GM18861 (cell line): ENCODE data around the gene KLHDC9.
"Not testable (repeated sequence)": the region's sequence is repeated elsewhere in the genome, so short reads cannot be mapped to it uniquely, and the experiment has no call there.

Source experiments
- ATAC-seq: cut with Tn5 transposase; IDR thresholded peaks from one replicate; pipeline ENCODE4 v1.9.1; 2021; ENCODE audit not compliant: unreplicated experiment

KLHDC9 gene

GRCh38 chr1:161095230-161095629 lies 2.9 kb upstream of the KLHDC9 start:
- no peak for ATAC-seq

DNA sequence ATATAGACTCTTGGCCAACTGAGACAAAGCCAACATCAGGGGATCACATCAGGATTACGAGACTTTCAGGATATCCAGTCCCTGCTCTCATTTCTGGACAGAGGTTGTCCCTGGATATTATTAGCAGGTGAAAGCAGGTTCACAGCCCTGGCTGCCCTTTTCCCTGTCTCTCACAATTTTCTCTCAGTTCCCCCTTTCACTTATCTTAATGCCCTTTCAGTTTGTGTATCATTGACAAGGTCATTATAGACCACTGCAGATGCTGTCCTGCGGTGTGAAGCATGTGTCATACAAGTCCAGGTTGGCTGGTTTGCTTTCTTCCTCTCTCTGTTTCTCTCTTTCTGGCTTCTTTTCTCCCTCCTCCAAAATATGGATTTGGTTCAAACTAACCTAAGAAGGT lies 2.1 kb upstream of the KLHDC9 start:
- ATAC-seq: peak; percentile 44

- ATAC-seq: peak; percentile 9
These were observed 1.6 kb upstream of the KLHDC9 start for GRCh38 chr1:161096530-161096929.

DNA sequence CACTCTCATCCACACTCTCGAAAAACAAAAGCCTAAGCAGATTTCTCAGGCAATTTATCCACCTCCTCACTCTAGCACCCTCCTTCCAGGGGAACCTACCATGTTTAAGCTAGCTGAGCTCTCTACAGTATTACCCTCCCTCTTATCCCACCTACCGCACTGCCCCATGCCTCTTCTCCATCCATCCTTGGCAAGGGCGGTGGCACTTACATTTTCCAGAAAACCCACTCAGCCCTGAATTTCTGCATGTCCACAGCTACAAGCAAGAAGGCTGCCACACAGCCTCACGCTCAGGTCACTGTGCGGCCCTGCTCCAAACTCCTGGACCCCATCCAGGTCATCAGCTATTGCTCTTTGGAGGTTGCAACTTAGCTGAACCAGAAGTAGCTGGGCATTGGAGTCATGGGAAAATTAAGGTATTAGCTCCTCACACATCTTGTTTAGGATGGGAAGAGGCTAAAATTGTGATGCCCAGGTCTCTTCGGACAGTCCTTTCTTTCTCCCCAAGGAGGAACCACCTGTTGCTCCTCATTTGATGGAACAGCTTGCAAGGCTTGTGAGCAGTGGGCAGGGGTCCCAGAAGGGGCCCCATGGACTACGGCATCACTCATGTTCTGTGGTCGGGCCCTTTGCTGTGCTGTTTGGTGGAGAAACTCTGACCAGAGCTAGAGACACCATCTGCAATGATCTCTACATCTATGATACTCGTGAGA lies 1.1 kb downstream of the KLHDC9 start:
- ATAC-seq: no peak

DNA sequence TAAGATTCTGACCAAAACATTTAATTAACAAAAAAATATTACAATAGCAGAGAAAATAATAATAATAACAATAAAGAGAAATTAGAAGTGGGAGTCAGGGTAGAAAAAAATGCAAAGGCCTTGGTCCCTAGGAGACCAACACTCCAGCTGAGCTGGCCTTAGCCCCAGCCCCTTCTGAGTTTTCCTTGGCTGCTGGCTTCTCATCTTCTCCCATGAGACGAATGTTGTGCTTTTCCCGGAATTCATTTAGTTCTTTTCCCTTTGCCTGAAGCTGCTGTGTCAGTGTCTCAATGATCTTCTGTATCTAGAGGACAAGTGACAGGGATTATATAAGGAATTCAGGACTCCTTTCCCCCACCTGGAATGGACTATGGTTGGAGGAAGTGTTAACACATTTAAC lies 2.4 kb downstream of the KLHDC9 start:
- no peak for ATAC-seq

DNA sequence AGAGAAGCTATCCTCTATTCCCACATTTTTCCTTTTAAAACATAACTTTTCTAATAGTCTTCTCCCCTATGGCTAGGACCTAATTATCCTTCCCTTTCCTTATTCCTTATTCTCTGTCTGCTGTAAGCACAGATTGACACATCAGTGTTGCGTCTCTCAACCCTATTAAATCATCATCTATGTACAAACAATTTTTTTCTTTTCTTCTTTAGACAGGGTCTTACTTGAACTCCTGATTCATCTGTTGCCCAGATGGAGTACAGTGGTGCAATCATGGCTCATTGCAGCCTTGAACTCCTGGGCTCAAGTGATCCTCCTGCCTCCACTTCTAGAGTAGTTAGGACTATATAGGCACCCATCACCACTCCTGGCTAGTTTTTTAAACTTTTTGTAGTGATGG lies 8.3 kb downstream of the KLHDC9 start:
- no peak for ATAC-seq

- ATAC-seq: no peak
These were observed 13.0 kb downstream of the KLHDC9 start for GRCh38 chr1:161111117-161111516.

GRCh38 chr1:161111527-161111926 lies 13.4 kb downstream of the KLHDC9 start:
- ATAC-seq: no peak

DNA sequence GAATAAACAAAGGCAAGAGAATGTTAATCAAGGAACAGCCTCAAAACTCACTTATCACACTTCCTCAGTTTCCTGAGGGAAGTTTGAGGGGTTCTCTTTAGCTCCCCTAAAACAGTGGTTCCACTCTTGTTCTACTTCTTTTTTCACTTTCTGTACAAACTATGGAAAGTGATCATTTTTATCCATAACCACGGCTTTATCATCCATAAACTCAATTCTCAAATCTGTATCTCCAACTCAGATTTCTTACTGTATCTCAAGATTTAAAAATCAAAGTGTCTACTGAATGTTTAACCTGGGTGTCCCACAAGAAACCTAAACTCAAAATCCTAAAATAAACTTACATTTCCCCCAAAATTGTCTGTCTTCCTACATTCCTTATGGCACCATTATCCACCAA lies 15.8 kb downstream of the KLHDC9 start:
- ATAC-seq: no peak

GRCh38 chr1:161114556-161114955 lies 16.4 kb downstream of the KLHDC9 start:
- no peak for ATAC-seq

DNA sequence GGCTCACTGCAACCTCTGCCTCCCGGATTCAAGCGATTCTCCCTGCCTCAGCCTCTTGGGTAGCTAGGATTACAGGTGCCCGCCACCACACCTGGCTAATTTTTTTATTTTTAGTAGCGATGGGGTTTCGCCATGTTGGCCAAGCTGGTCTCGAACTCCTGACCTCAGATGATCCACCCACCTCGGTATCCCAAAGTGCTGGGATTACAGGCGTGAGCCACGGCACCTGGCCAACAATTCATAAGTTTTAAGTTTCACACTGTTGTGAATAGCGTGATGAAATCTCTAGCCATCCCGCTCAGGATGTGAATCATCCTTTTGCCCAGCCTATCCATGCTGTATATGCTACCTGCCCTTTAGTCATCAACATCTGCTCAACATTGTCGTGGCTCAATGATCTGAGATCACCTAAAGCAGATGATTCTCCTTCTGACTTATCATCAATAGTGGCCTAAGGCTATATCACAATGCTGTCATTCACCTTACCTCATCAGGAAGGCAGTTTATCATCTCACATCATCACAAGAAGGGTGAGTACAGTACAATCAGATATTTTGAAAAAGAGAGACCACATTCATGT lies 17.1 kb downstream of the KLHDC9 start:
- no peak for ATAC-seq

DNA sequence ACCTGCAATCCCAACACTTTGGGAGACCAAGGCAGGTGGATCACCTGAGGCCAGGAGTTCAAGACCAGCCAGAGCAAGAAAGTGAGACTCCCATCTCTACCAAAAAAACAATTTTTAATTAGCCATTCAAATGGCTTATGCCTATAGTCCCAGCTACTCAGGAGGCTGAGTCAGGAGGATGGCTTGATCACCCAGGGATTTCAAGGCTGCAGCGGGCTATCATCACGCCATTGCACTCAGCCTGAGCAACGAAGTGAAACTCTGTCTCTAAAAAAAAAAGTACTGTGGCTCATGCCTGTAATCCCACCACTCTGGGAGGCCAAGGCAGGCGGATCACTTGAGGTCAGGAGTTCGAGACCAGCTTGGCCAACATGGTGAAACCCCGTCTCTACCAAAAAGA lies 17.8 kb downstream of the KLHDC9 start:
- not testable (repeated sequence) for ATAC-seq

DNA sequence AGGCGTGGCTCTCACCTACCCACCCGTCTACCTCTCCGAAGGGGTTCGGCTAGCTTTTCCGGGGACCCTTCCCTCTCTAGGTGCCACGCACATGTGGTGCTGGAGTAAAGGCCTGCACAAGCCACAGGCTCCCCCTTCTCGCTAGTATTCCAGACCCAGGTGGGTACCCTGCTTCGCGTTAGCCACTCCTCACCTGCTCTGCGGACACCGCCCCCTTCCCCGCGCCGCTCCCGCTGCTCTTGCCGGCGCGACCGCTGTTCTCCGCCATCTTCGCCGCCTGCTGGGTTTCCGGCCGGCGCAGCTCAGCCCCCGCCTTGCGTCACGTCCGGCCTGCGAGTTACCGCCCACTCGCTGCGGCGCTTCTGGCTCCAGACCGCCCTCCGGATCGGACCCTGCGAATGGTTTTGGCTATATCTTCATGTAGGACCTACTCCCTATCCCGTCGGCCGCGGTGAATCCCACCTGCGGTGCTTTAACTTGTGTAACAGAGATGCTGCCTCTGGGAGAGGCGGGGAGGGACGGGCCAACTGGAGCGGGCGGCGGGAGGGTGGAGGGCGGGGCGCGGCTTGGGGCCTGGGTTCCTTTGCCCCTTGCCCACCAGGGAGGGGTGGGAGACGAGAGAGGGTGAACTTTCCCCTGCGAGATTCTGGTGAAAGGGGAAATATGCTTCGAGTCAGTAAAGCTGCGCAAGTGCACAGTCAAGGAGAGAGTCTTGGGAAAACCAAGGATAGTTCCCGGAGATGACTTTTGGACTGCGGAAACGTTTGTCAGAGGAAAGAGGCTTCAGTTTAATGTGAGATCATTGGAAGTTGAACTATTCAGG lies 19.8 kb downstream of the KLHDC9 start, which contains the start of the genes NIT1 and PFDN2:
NIT1 (plus strand) TSS at position 347 of the 823 bp plus-strand sequence; CDS start at position 419, 72 bp downstream.
PFDN2 (minus strand) TSS at position 279 of the 823 bp plus-strand sequence; CDS start at position 268, 11 bp downstream.
- ATAC-seq: peak; percentile 65

DNA sequence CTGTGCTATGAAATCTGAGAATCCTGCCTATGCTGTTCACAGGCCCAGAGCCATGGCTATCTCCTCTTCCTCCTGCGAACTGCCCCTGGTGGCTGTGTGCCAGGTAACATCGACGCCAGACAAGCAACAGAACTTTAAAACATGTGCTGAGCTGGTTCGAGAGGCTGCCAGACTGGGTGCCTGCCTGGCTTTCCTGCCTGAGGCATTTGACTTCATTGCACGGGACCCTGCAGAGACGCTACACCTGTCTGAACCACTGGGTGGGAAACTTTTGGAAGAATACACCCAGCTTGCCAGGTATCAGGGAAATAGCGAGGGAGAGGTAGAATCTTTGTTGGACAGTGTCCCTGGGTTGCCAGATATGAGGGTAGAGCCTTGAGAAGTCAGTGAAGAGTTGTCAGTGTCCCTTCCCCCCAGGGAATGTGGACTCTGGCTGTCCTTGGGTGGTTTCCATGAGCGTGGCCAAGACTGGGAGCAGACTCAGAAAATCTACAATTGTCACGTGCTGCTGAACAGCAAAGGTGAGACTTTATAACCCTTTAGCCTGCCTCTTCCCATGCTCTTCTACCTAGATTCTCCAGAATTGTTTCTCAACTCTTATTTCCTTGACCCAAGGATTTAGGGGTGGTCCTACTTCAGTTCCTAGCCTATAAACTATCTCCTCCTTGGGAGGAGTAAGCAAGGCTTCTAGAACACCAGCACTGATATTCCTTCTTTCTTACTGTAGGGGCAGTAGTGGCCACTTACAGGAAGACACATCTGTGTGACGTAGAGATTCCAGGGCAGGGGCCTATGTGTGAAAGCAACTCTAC lies 21.1 kb downstream of the KLHDC9 start:
- ATAC-seq: peak; percentile 53

DNA sequence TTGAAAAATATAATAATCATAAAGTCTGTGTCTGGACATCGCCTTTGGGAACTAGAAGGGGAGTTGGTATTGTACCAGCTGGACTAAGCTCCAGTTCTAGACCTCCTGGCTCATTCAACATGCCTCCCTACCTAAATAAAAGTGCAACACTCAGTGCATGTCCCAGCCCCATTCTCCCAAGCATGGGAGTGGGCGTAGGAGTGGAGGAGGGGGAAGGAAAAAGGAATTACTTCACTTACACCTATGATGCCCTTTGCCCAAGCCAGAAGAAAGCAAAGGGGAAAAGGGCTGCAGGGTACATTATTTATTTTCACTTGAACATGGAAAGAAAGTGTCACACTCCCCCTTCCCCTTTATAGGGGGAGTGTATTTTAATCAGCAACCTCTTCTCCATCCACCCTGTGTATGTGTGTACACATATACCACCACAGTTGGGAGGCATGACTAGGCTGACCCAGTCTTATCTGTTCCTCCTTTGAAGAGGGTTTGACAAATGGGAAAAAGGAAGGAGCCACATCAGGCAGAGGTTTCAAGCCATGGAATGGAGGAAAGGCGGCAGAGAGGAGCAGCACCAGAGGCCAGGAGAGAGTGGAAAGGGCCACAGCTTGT lies 23.0 kb downstream of the KLHDC9 start:
- ATAC-seq: no peak

GRCh38 chr1:161121834-161122233 lies 23.7 kb downstream of the KLHDC9 start:
- ATAC-seq: no peak

DNA sequence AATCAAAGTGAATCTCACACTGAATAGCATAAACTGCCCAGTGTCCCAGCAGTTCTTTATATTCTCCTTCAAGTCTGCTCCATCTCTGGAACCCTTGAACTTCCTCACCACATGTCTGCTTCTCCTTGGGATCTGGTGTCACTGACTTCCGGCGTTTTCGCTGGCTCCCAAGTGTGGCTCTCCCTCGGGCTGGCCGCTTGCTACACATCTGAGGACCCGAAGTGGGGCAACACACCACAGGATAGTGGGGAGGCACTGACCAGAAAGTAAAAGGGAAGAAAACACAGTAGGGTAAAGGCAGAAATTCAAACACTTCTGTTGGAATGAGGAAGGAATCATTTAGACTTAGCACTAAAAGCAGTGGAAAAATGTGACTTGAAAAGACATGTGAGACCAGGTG lies 24.8 kb downstream of the KLHDC9 start:
- no peak for ATAC-seq

GRCh38 chr1:161127649-161128048 lies 29.5 kb downstream of the KLHDC9 start:
- no peak for ATAC-seq

DNA sequence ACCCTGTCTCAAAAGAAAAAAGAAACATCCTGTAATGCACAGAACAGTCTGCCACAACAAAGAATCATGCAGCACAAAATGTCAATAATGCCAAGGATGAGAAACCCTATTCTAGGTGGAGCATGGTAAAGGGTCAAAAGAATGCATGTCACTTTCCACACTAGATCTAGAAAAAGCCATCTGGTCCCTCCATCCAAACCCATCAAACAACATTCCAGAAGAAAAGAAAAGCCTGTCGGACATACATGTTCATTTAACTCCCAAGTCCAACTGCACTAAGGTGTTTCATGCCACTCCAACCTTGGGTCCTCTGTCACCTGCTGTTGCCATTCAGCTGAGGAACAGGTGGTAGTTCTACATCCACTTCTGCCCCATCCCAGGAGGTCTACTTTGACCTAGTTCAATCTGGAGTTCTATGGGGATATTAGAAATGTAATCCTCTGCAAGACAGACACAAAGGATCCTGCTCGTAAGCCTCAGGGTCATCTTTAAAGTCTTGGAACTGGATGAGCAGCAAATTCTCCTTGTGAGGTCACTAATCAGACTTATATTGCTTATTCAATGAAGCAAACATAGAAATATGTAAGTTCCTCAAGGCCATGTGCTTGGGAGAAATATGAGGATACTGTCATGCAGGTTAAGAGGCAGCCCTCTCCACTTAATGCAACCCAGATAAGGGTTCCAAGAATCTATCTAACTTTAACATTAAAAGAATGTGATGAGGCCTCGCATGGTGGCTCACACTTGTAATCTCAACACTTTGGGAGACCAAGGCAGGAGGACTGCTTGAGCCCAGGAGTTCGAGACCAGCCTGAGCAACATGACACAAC lies 30.6 kb downstream of the KLHDC9 start:
- ATAC-seq: no peak

DNA sequence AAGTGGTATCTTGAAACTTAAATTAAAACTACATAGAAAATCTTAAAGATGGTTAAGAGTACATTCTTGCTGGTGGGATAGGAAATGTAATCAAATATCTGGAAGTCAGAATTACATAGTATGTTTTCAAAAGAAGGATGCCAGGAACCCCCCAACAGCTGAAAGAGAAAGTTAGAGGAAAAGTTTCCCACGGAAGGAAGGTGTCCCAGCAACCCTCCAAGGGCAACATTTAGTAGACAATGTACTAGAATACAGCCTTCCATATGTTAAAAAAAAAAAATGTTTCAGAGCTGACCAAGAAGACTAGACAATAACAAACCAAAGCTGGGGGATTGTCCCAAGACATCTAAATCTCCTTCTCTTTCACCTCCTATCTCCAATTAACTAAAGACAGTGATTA lies 32.1 kb downstream of the KLHDC9 start:
- ATAC-seq: no peak
